ENCODE measurements around the gene ALKBH6. TPM values are rescaled to one million over a fixed set of nuclear protein-coding genes. Genes with fewer than 3 reads are reported as not detected.
"Not testable (repeated sequence)": the region's sequence is repeated elsewhere in the genome, so short reads cannot be mapped to it uniquely, and the experiment has no call there.

The ALKBH6 gene
- total and polyA plus RNA-seq, 2 experiments from 2014 or later = 25.6 to 32.1 TPM

GRCh38 chr19:36043952-36044351 is 29.9 kb upstream of the ALKBH6 start:
- in situ Hi-C loops (cut with MboI) = no loop called here

GRCh38 chr19:36041831-36042230 is 27.8 kb upstream of the ALKBH6 start:
- in situ Hi-C loops (cut with MboI) = no loop called here
- peak; percentile 80 for DNase-seq
- H3K4me2 ChIP-seq (ENCODE audit: unreplicated experiment) = peak overlapping the region; percentile 62

More at GRCh38 chr19:36043952-36044351, 29.9 kb upstream of the ALKBH6 start:
- Histone ChIP-seq H2AFZ (no peak overlapping the region), H3K4me1 (ENCODE audit: insufficient read depth) (peaks cover 26% of the 10 kb centered on the region), H3K9ac (no peak overlapping the region), H3K9me2 (ENCODE audit: insufficient read depth) (no peaks in the 10 kb centered on the region), H3K4me3 (no peak overlapping the region), H3K4me2 (ENCODE audit: unreplicated experiment) (no peak overlapping the region), H3K9me3 (ENCODE audit: low read depth) (no peaks in the 10 kb centered on the region), H3F3A (ENCODE audit: insufficient read depth) (peaks cover 8% of the 10 kb centered on the region), H3K27ac (no peak overlapping the region), H3K36me3 (ENCODE audit: low read depth) (no peaks in the 10 kb centered on the region), H3K27me3 (replicated peaks; ENCODE audit: insufficient read depth) (no peaks in the 10 kb centered on the region), H4K20me1 (ENCODE audit: insufficient read depth) (no peaks in the 10 kb centered on the region), H3K79me2 (ENCODE audit: insufficient read depth) (no peaks in the 10 kb centered on the region)
- DNase-seq = no peak
- TF ChIP-seq EZH2 (IDR thresholded peaks at IDR 0.05; ENCODE audit: insufficient read depth, poor library complexity, severe bottlenecking) = no peak
- no peak for TF ChIP-seq EZH2phosphoT487 (IDR thresholded peaks at IDR 0.05; ENCODE audit: insufficient read depth, low read depth)
- WGBS, 2 experiments (ENCODE audit: low coverage in 1 of 2, low lambda C conversion rate in 2 of 2, missing lambda C conversion rate in 2 of 2) = 93 to 98% methylated on average over 2 of the region's 2 CpGs

DNA sequence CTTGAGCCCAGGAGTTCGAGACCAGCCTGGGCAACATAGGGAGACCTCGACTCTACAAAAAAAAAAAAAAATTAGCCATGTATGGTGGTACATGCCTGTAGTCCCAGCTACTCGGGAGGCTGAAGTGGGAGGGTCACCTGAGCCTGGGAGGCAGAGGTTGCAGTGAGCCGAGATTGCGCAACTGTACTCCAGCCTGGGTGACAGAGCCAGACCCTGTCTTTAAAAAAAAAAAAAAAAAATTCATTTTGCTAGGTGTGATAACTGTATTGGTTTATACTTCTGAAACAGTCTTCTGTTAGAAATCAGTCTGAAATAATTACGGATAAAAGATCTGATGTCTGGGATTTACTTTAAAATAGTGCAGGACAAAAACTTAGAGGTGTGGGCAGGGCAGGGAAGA is 27.1 kb upstream of the ALKBH6 start:
- Histone ChIP-seq H3K4me1 (ENCODE audit: insufficient read depth) (peaks cover 16% of the 10 kb centered on the region), H3K27ac (peak overlapping the region; percentile 68), H2AFZ (peak overlapping the region; percentile 75), H3K4me2 (ENCODE audit: unreplicated experiment) (peak overlapping the region; percentile 62)
- H4K20me1 ChIP-seq (ENCODE audit: insufficient read depth); H3K9ac ChIP-seq; H3K27me3 ChIP-seq (replicated peaks; ENCODE audit: insufficient read depth); H3K9me3 ChIP-seq (ENCODE audit: low read depth); H3K36me3 ChIP-seq (ENCODE audit: low read depth); H3K79me2 ChIP-seq (ENCODE audit: insufficient read depth); in situ Hi-C loops (cut with MboI); H3K9me2 ChIP-seq (ENCODE audit: insufficient read depth); DNase-seq; H3F3A ChIP-seq (ENCODE audit: insufficient read depth); H3K4me3 ChIP-seq: not testable (repeated sequence)
- 91 to 93% methylated on average over 6 of the region's 6 CpGs for WGBS, 2 experiments (ENCODE audit: low coverage in 1 of 2, low lambda C conversion rate in 2 of 2, missing lambda C conversion rate in 2 of 2)

More at GRCh38 chr19:36041831-36042230, 27.8 kb upstream of the ALKBH6 start:
- WGBS, 2 experiments (ENCODE audit: low coverage in 1 of 2, low lambda C conversion rate in 2 of 2, missing lambda C conversion rate in 2 of 2) = 0 to 1% methylated on average over 3 of the region's 3 CpGs
- 0 out of 2 replicates have a peak overlapping the region, but pooled peaks have one; percentile 24 for H3K4me3 ChIP-seq
- TF ChIP-seq EZH2 (IDR thresholded peaks at IDR 0.05; ENCODE audit: insufficient read depth, poor library complexity, severe bottlenecking) = no peak
- no peak for TF ChIP-seq EZH2phosphoT487 (IDR thresholded peaks at IDR 0.05; ENCODE audit: insufficient read depth, low read depth)
- H4K20me1 ChIP-seq (ENCODE audit: insufficient read depth) = no peaks in the 10 kb centered on the region
- H3K9ac ChIP-seq = peak overlapping the region; percentile 12; the same call in 1 of the 2 replicates
- no peaks in the 10 kb centered on the region for H3K79me2 ChIP-seq (ENCODE audit: insufficient read depth)
- peaks cover 8% of the 10 kb centered on the region for H3F3A ChIP-seq (ENCODE audit: insufficient read depth)
- H2AFZ ChIP-seq = peak overlapping the region; percentile 75
- peak overlapping the region; percentile 68 for H3K27ac ChIP-seq
- H3K9me3 ChIP-seq (ENCODE audit: low read depth) = no peaks in the 10 kb centered on the region
- H3K36me3 ChIP-seq (ENCODE audit: low read depth) = no peaks in the 10 kb centered on the region
- H3K27me3 ChIP-seq (replicated peaks; ENCODE audit: insufficient read depth) = no peaks in the 10 kb centered on the region
- no peaks in the 10 kb centered on the region for H3K9me2 ChIP-seq (ENCODE audit: insufficient read depth)
- H3K4me1 ChIP-seq (ENCODE audit: insufficient read depth) = peaks cover 24% of the 10 kb centered on the region

- H3K9me3 ChIP-seq (ENCODE audit: low read depth) = no peaks in the 10 kb centered on the region
- H3K4me2 ChIP-seq (ENCODE audit: unreplicated experiment) = no peak overlapping the region
- H3K9me2 ChIP-seq (ENCODE audit: insufficient read depth) = no peaks in the 10 kb centered on the region
- no peak overlapping the region for H3K9ac ChIP-seq
- no peak overlapping the region for H2AFZ ChIP-seq
- H3K4me1 ChIP-seq (ENCODE audit: insufficient read depth) = peaks cover 15% of the 10 kb centered on the region
- H3F3A ChIP-seq (ENCODE audit: insufficient read depth) = peaks cover 8% of the 10 kb centered on the region
- H3K27me3 ChIP-seq (replicated peaks; ENCODE audit: insufficient read depth) = no peaks in the 10 kb centered on the region
- no peak for DNase-seq
- in situ Hi-C loops (cut with MboI) = no loop called here
- H3K79me2 ChIP-seq (ENCODE audit: insufficient read depth) = no peaks in the 10 kb centered on the region
- no peak overlapping the region for H3K27ac ChIP-seq
- no peak overlapping the region for H3K4me3 ChIP-seq
- 90% methylated on average over 6 of the region's 6 CpGs for WGBS, 2 experiments (ENCODE audit: low coverage in 1 of 2, low lambda C conversion rate in 2 of 2, missing lambda C conversion rate in 2 of 2)
- TF ChIP-seq EZH2 (IDR thresholded peaks at IDR 0.05; ENCODE audit: insufficient read depth, poor library complexity, severe bottlenecking) (no peak), EZH2phosphoT487 (IDR thresholded peaks at IDR 0.05; ENCODE audit: insufficient read depth, low read depth) (no peak)
- H4K20me1 ChIP-seq (ENCODE audit: insufficient read depth) = no peaks in the 10 kb centered on the region
- H3K36me3 ChIP-seq (ENCODE audit: low read depth) = no peaks in the 10 kb centered on the region
Observed at GRCh38 chr19:36040495-36040894, 26.5 kb upstream of the ALKBH6 start.
